Right atrium auricular region (tissue), 2 donors: Measurements from ENCODE around the gene SPON1. TPM values are rescaled to one million over a fixed set of nuclear protein-coding genes. Genes with fewer than 3 reads are reported as not detected.

Source experiments
- DNase-seq: peaks from one replicate; pipeline ENCODE4 v3.0.0-alpha.2; 2019; ENCODE audit warnings: low spot score
- H3K27ac ChIP-seq, 2 donors: fragments of 200-600 bp; sonication (generic); 1 replicate in 1 of 2; 2 replicates in 1 of 2; pipeline ENCODE4 v1.5.1; 2016 to 2019
- H3K27me3 ChIP-seq, 2 donors: fragments of 200-600 bp; sonication (generic); one replicate each; pipeline versions ENCODE4 v1.5.1 to v1.6.0; 2017 to 2019
- H3K36me3 ChIP-seq: fragments of 200-600 bp; sonication (generic); one replicate; pipeline ENCODE4 v1.5.1; 2016
- H3K4me1 ChIP-seq, 2 donors: fragments of 200-600 bp; sonication (generic); one replicate each; pipeline versions ENCODE4 v1.5.1 to v1.6.0; 2017 to 2019
- H3K4me3 ChIP-seq, 2 donors: fragments of 200-600 bp; sonication (generic); 1 replicate in 1 of 2; 2 replicates in 1 of 2; pipeline ENCODE4 v1.5.1; 2017 to 2019; ENCODE audit warnings: mild to moderate bottlenecking in 1 of 2, moderate library complexity in 1 of 2
- H3K9me3 ChIP-seq, 2 donors: fragments of 200-600 bp; sonication (generic); one replicate each; pipeline ENCODE4 v1.5.1; 2019
- CTCF ChIP-seq, 2 donors: fragments of 200-600 bp; sonication (generic); IDR thresholded peaks; one replicate each; pipeline ENCODE4 v1.5.1; 2019; ENCODE audit warnings: antibody characterized with exemption in 2 of 2
- total RNA-seq, 2 donors: library from RNA; depleted of rRNA; stranded (reverse); fragments of >200 nt; gene quantifications; one replicate each; pipeline ENCODE4 v1.1.0, GENCODE V29; 2016

SPON1 gene
- total RNA-seq: 10 to 100 TPM; 22.8 to 27.0 TPM

GRCh38 chr11:13962562-13963168, at the start of gene SPON1:
TSS of gene SPON1 (plus strand) at chr11:13962723. CDS start at chr11:13962905, 182 bp downstream.
- DNase-seq: no peak
- no peaks in the 10 kb centered on the region for H3K36me3 ChIP-seq
- H3K9me3 ChIP-seq: no peaks in the 10 kb centered on the region
- peaks cover 9 to 11% of the 10 kb centered on the region in 2 donors for H3K27me3 ChIP-seq
- TF ChIP-seq CTCF (IDR thresholded peaks at IDR 0.05): no peak
- H3K4me1 ChIP-seq: peaks cover 0 to 26% of the 10 kb centered on the region in 2 donors
- peak within 1 kb of the TSS; percentile 2 to 64 for H3K27ac ChIP-seq
- H3K4me3 ChIP-seq: peak within 1 kb of the TSS; percentile 36 to 52

GRCh38 chr11:13917264-13917663, 45.3 kb upstream of the SPON1 start:
- H3K4me3 ChIP-seq: no peak overlapping the region
- no peaks in the 10 kb centered on the region for H3K36me3 ChIP-seq
- no peak overlapping the region for H3K27ac ChIP-seq
- H3K9me3 ChIP-seq: no peaks in the 10 kb centered on the region
- no peaks in the 10 kb centered on the region for H3K4me1 ChIP-seq
- no peak for DNase-seq
- TF ChIP-seq CTCF (IDR thresholded peaks at IDR 0.05): no peak
- H3K27me3 ChIP-seq: no peaks in the 10 kb centered on the region

GRCh38 chr11:13917904-13918303, 44.6 kb upstream of the SPON1 start:
- Histone ChIP-seq H3K27me3 (no peaks in the 10 kb centered on the region), H3K4me3 (no peak overlapping the region), H3K4me1 (no peaks in the 10 kb centered on the region), H3K36me3 (no peaks in the 10 kb centered on the region), H3K27ac (no peak overlapping the region), H3K9me3 (no peaks in the 10 kb centered on the region)
- TF ChIP-seq CTCF (IDR thresholded peaks at IDR 0.05): no peak
- no peak for DNase-seq

DNA sequence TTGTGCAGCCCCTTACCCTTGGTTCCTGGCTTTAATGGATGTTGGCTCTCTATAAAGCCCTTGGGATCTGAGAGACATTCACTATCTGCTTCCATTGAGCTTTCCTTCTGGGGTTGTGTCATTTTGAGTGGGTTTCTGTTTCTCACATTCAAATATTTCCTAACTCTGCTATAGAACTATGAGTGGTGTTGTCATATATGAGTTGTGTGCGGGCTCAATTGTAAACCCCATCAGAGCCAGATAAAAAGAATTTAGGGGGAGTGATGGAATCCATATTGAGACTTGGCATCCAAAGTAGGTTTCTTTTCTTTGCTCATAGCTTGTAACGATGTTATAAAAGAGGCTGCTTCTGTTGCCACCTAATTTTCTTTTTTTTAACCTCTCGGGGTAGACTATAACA, 41.8 kb upstream of the SPON1 start:
- no peaks in the 10 kb centered on the region for H3K9me3 ChIP-seq
- no peak overlapping the region for H3K27ac ChIP-seq
- DNase-seq: no peak
- no peak overlapping the region for H3K4me3 ChIP-seq
- no peaks in the 10 kb centered on the region for H3K4me1 ChIP-seq
- H3K36me3 ChIP-seq: no peaks in the 10 kb centered on the region
- no peaks in the 10 kb centered on the region for H3K27me3 ChIP-seq
- TF ChIP-seq CTCF (IDR thresholded peaks at IDR 0.05): no peak

DNA sequence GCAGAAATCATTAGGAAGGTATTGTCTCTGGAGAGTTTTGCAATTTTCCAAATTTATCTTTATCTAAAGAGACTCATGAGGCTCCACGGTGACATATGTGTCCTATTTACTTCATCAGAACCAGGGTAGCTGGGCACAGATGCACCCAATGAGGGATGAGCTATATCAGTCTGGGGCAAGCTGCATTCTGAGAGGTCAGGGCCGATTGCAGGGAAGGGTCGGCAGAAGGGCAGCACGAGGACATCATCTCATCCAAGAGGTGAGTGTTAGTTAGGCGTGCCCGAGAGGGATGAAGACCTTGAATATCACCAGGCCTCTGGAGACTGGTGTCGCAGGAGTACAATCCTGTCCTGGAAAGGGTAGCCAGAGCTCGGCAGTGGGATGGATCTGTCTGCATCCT, 41.0 kb upstream of the SPON1 start:
- H3K4me3 ChIP-seq: no peak overlapping the region
- no peaks in the 10 kb centered on the region for H3K9me3 ChIP-seq
- DNase-seq: no peak
- no peaks in the 10 kb centered on the region for H3K27me3 ChIP-seq
- no peaks in the 10 kb centered on the region for H3K36me3 ChIP-seq
- no peaks in the 10 kb centered on the region for H3K4me1 ChIP-seq
- no peak for TF ChIP-seq CTCF (IDR thresholded peaks at IDR 0.05)
- no peak overlapping the region for H3K27ac ChIP-seq

- TF ChIP-seq CTCF (IDR thresholded peaks at IDR 0.05): no peak
- Histone ChIP-seq H3K27me3 (no peaks in the 10 kb centered on the region), H3K4me3 (no peak overlapping the region), H3K4me1 (no peaks in the 10 kb centered on the region), H3K9me3 (no peaks in the 10 kb centered on the region), H3K36me3 (no peaks in the 10 kb centered on the region), H3K27ac (no peak overlapping the region)
- no peak for DNase-seq
These were observed 39.3 kb upstream of the SPON1 start for GRCh38 chr11:13923182-13923581.
